ENCODE results near the gene P2RY2. TPM values are rescaled to one million over a fixed set of nuclear protein-coding genes. Genes with fewer than 3 reads are reported as not detected.

The P2RY2 gene
- total RNA-seq, 1 donor from 2014 or later = 19.8 TPM

DNA sequence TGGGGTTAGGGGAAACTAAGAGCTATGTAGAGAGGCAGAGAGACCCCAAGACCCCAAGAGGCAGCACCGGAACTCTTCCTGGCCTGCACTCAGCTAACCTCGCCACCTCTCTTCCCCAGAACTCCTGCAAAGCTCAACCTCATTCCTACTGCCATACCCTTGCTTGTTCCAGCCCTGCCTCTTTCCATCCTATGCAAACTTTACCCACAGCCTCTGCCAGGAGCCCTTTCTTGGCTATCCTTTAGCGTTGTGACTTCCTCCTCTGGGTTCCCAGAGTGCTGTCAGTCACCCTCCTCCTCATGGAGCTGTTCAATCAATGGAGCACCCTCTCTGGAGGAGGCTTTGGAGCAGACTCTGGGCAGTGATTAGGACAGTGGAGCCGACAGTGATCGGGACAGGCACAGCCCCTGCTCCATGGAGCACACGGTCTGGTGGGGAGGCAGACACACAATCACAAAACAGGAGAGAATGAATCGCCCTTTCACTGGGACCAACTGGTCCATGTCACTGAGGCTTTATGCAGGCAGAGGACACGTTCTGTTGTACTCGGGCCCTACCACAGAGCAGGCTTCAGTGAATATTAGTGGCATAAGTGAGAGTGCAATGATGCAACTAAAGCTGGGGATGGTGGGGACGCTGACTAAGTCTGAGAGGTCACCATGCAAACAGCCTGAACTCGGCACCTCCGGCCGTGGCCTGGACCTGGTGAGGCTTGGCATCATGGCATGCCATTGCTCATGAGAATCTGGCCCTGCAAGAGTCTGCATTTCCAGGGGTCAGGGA lies 24.6 kb upstream of the P2RY2 start:
- H3K4me3 ChIP-seq = no peak overlapping the region
- peaks cover 20% of the 10 kb centered on the region for H3K4me1 ChIP-seq
- no peaks in the 10 kb centered on the region for H3K27me3 ChIP-seq (ENCODE audit: low read depth)
- intact Hi-C loops (cut with micrococcal nuclease) = no loop called here
- no peak for DNase-seq
- no peak for TF ChIP-seq CTCF (IDR thresholded peaks at IDR 0.05; ENCODE audit: borderline replicate concordance)
- H3K27ac ChIP-seq (replicated peaks) = no peak overlapping the region
- H3K36me3 ChIP-seq = no peaks in the 10 kb centered on the region
- no peaks in the 10 kb centered on the region for H3K9me3 ChIP-seq (replicated peaks)

DNA sequence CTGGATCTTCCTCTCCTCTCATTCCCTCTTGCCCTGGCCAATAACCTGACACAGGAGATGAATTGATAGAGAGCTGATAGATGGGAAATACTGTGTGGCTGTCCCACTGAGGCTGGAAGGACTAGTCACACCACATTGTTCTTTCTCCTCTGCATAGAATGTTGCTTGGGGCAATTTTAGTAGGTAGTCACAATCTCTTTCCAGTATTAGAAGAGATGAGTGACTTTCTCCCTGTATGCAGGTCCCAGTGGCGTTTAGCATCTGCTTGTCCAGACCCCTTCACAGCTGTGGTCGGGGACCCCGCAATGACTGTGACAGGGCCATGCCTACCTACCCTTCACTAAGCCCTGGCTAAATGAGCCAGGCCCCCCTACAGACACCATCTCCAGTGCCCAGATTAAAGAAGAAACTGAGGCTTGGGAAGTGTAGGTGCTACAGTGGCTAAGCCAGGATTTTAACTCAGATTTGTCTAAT lies 24.0 kb upstream of the P2RY2 start:
- Histone ChIP-seq H3K27me3 (ENCODE audit: low read depth) (no peaks in the 10 kb centered on the region), H3K36me3 (no peaks in the 10 kb centered on the region), H3K4me3 (no peak overlapping the region), H3K4me1 (peaks cover 19% of the 10 kb centered on the region), H3K9me3 (replicated peaks) (no peaks in the 10 kb centered on the region), H3K27ac (replicated peaks) (no peak overlapping the region)
- no peak for DNase-seq
- no peak for TF ChIP-seq CTCF (IDR thresholded peaks at IDR 0.05; ENCODE audit: borderline replicate concordance)
- intact Hi-C loops (cut with micrococcal nuclease) = no loop called here

DNA sequence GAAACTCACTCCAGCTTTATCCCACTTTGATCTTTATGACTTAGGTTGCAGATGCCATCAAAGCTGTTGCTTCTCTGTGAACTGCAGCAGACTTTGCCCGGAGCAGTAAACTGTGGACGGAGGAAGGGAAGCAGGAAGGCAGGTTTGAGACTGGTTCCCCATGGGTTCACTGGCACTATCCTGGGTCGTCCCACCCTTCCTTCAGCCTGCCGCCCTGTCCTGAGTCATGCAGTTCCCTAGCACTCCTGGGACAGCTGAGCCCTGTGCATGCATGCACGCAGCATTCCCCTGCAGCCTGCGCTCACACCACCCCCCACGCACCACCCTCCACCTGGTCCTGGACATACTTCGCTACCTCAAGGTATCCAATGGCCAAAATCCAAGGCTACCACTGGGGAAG lies 23.5 kb upstream of the P2RY2 start:
- no peaks in the 10 kb centered on the region for H3K27me3 ChIP-seq (ENCODE audit: low read depth)
- no peaks in the 10 kb centered on the region for H3K36me3 ChIP-seq
- TF ChIP-seq CTCF (IDR thresholded peaks at IDR 0.05; ENCODE audit: borderline replicate concordance) = no peak
- no peak for DNase-seq
- peaks cover 13% of the 10 kb centered on the region for H3K4me1 ChIP-seq
- no peak overlapping the region for H3K4me3 ChIP-seq
- no peaks in the 10 kb centered on the region for H3K9me3 ChIP-seq (replicated peaks)
- no peak overlapping the region for H3K27ac ChIP-seq (replicated peaks)
- intact Hi-C loops (cut with micrococcal nuclease) = no loop called here

- intact Hi-C loops (cut with micrococcal nuclease) = no loop called here
- Histone ChIP-seq H3K4me3 (no peak overlapping the region), H3K9me3 (replicated peaks) (no peaks in the 10 kb centered on the region), H3K4me1 (peaks cover 7% of the 10 kb centered on the region), H3K27me3 (ENCODE audit: low read depth) (no peaks in the 10 kb centered on the region), H3K36me3 (no peaks in the 10 kb centered on the region), H3K27ac (replicated peaks) (no peak overlapping the region)
- no peak for DNase-seq
- TF ChIP-seq CTCF (IDR thresholded peaks at IDR 0.05; ENCODE audit: borderline replicate concordance) = no peak
Measured at GRCh38 chr11:73195191-73196007, 22.7 kb upstream of the P2RY2 start.

- no peak overlapping the region for H3K4me3 ChIP-seq
- H3K27me3 ChIP-seq (ENCODE audit: low read depth) = no peaks in the 10 kb centered on the region
- TF ChIP-seq CTCF (IDR thresholded peaks at IDR 0.05; ENCODE audit: borderline replicate concordance) = no peak
- H3K36me3 ChIP-seq = no peaks in the 10 kb centered on the region
- DNase-seq = no peak
- H3K27ac ChIP-seq (replicated peaks) = no peak overlapping the region
- H3K4me1 ChIP-seq = peaks cover 11% of the 10 kb centered on the region
- intact Hi-C loops (cut with micrococcal nuclease) = no loop called here
- no peaks in the 10 kb centered on the region for H3K9me3 ChIP-seq (replicated peaks)
Measured at GRCh38 chr11:73196576-73196975, 21.5 kb upstream of the P2RY2 start.

Data from left ventricle myocardium inferior (tissue), 1 donor.